Neural cell (in vitro differentiated cells): ENCODE data around the gene CNKSR2. TPM values are rescaled to one million over a fixed set of nuclear protein-coding genes. Genes with fewer than 3 reads are reported as not detected.

Experiments
- H2AFZ ChIP-seq: fragments of 200-600, 300-800 bp; sonication (generic), shearing (Covaris generic); 2 replicates; pipeline ENCODE4 v1.6.0; 2014; ENCODE audit warnings: low read depth, mild to moderate bottlenecking, antibody characterized with exemption, low read length, moderate library complexity
- H3F3A ChIP-seq: fragments of 200-600 bp; shearing (Covaris generic); 2 replicates; pipeline ENCODE4 v1.6.1; 2016; ENCODE audit warnings: mild to moderate bottlenecking, moderate library complexity, mixed read lengths, antibody characterized with exemption, low read length; ENCODE audit not compliant: insufficient read depth, poor library complexity, severe bottlenecking
- H3K27ac ChIP-seq: fragments of 200-600, 300-800 bp; sonication (generic), shearing (Covaris generic); 2 replicates; pipeline ENCODE4 v1.5.1; 2014; ENCODE audit warnings: mild to moderate bottlenecking, low read length, moderate library complexity
- H3K27me3 ChIP-seq: fragments of 300-800, 200-600 bp; sonication (generic), shearing (Covaris generic); 2 replicates; pipeline ENCODE4 v1.6.0; 2014; ENCODE audit warnings: mild to moderate bottlenecking, low read depth, low read length, moderate library complexity; ENCODE audit not compliant: insufficient read depth
- H3K36me3 ChIP-seq: fragments of 300-800, 200-600 bp; sonication (generic), shearing (Covaris generic); 2 replicates; pipeline ENCODE4 v1.5.1; 2014; ENCODE audit warnings: mild to moderate bottlenecking, antibody characterized with exemption, low read length, moderate library complexity; ENCODE audit not compliant: insufficient read depth
- H3K4me2 ChIP-seq: fragments of 300-800, 200-600 bp; sonication (generic), shearing (Covaris generic); 2 replicates; pipeline ENCODE4 v1.6.0; 2014; ENCODE audit warnings: mild to moderate bottlenecking, low read length
- H3K4me3 ChIP-seq: fragments of 300-800, 200-600 bp; sonication (generic), shearing (Covaris generic); 2 replicates; pipeline ENCODE4 v1.5.1; 2014; ENCODE audit warnings: mild to moderate bottlenecking, low read length, moderate library complexity
- H3K79me2 ChIP-seq: fragments of 200-600 bp; shearing (Covaris generic); replicated peaks from 2 replicates; pipeline ENCODE4 v1.6.0; 2014; ENCODE audit warnings: mild to moderate bottlenecking, low read length, moderate library complexity; ENCODE audit not compliant: insufficient read depth
- H3K9ac ChIP-seq: fragments of 300-800, 200-600 bp; sonication (generic), shearing (Covaris generic); 2 replicates; pipeline ENCODE4 v1.6.1; 2016; ENCODE audit warnings: mild to moderate bottlenecking, low read length, mixed read lengths
- H3K9me2 ChIP-seq: fragments of 200-600 bp; shearing (Covaris generic); 2 replicates; pipeline ENCODE4 v1.6.1; 2016; ENCODE audit warnings: mild to moderate bottlenecking, low read length, mixed read lengths; ENCODE audit not compliant: insufficient read depth
- H3K9me3 ChIP-seq: fragments of 200-600, 300-800 bp; sonication (generic), shearing (Covaris generic); 2 replicates; pipeline ENCODE4 v1.6.1; 2016; ENCODE audit warnings: mild to moderate bottlenecking, mixed run types, low read length, moderate library complexity, mixed read lengths
- H4K20me1 ChIP-seq: fragments of 200-600 bp; shearing (Covaris generic); 2 replicates; pipeline ENCODE4 v1.6.1; 2016; ENCODE audit warnings: mild to moderate bottlenecking, mixed run types; ENCODE audit not compliant: insufficient read depth
- CTCF ChIP-seq: fragments of 450-650 bp; IDR thresholded peaks from 2 replicates; pipeline ENCODE4 v1.5.1; 2014; ENCODE audit warnings: antibody characterized with exemption, mild to moderate bottlenecking, moderate library complexity; ENCODE audit not compliant: poor library complexity, severe bottlenecking
- EP300 ChIP-seq: fragments of 450-650 bp; conservative IDR thresholded peaks from 2 replicates; pipeline ENCODE4 v1.6.1; 2014; ENCODE audit warnings: antibody characterized with exemption, mild to moderate bottlenecking, moderate library complexity; ENCODE audit not compliant: poor library complexity, severe bottlenecking
- EZH2 ChIP-seq: fragments of 200-600, 300-800 bp; shearing (Covaris generic), sonication (generic); IDR thresholded peaks from 2 replicates; pipeline ENCODE4 v1.6.1; 2014; ENCODE audit warnings: antibody characterized with exemption, low read length, borderline replicate concordance, mild to moderate bottlenecking; ENCODE audit not compliant: insufficient read depth, poor library complexity, severe bottlenecking
- MXI1 ChIP-seq: fragments of 450-650 bp; conservative IDR thresholded peaks from 2 replicates; pipeline ENCODE4 v1.6.1; 2014; ENCODE audit warnings: antibody characterized with exemption, mild to moderate bottlenecking; ENCODE audit not compliant: poor library complexity, severe bottlenecking
- POLR2AphosphoS5 ChIP-seq: IDR thresholded peaks from 2 replicates; pipeline ENCODE4 v1.6.1; 2012
- RAD21 ChIP-seq: fragments of 450-650 bp; conservative IDR thresholded peaks from 2 replicates; pipeline ENCODE4 v1.6.1; 2014; ENCODE audit warnings: antibody characterized with exemption, mild to moderate bottlenecking, moderate library complexity
- REST ChIP-seq: IDR thresholded peaks from 2 replicates; pipeline ENCODE4 v1.6.1; 2012; ENCODE audit warnings: borderline replicate concordance
- SMC3 ChIP-seq: fragments of 450-650 bp; conservative IDR thresholded peaks from 2 replicates; pipeline ENCODE4 v1.6.1; 2014; ENCODE audit warnings: antibody characterized with exemption, mild to moderate bottlenecking, moderate library complexity; ENCODE audit not compliant: poor library complexity
- TAF1 ChIP-seq: IDR thresholded peaks from 2 replicates; pipeline ENCODE4 v1.6.1; 2012; ENCODE audit warnings: low read depth
- polyA plus RNA-seq: library from polyadenylated mRNA; depleted of rRNA; stranded (reverse); fragments of >200 nt; gene quantifications from 2 replicates; pipeline ENCODE4 v1.2.3, GENCODE V29; 2014

Gene CNKSR2
- polyA plus RNA-seq, 1 donor from 2014 or later: 31.1 TPM

- H3K9ac ChIP-seq: no peak overlapping the region
- no peak overlapping the region for H2AFZ ChIP-seq
- no peaks in the 10 kb centered on the region for H3K36me3 ChIP-seq
- no peaks in the 10 kb centered on the region for H3F3A ChIP-seq
- H3K9me2 ChIP-seq: no peaks in the 10 kb centered on the region
- H3K4me2 ChIP-seq: no peak overlapping the region
- H4K20me1 ChIP-seq: no peaks in the 10 kb centered on the region
- H3K4me3 ChIP-seq: no peak overlapping the region
- no peak overlapping the region for H3K27ac ChIP-seq
- H3K79me2 ChIP-seq: no peaks in the 10 kb centered on the region
- H3K9me3 ChIP-seq: no peaks in the 10 kb centered on the region
- no peaks in the 10 kb centered on the region for H3K27me3 ChIP-seq
- TF ChIP-seq MXI1 (no peak), TAF1 (no peak), EP300 (no peak), SMC3 (no peak), EZH2 (no peak), POLR2AphosphoS5 (no peak), REST (no peak), CTCF (no peak), RAD21 (no peak)
Observed at GRCh38 chrX:21355831-21356230, 18.4 kb upstream of the CNKSR2 start.

GRCh38 chrX:21369613-21370012, 4.6 kb upstream of the CNKSR2 start:
- Histone ChIP-seq H3K27ac (no peak overlapping the region), H3K36me3 (no peaks in the 10 kb centered on the region), H3K9me3 (no peaks in the 10 kb centered on the region), H3K79me2 (no peaks in the 10 kb centered on the region), H3F3A (no peaks in the 10 kb centered on the region), H2AFZ (no peak overlapping the region), H4K20me1 (no peaks in the 10 kb centered on the region), H3K27me3 (no peaks in the 10 kb centered on the region), H3K4me3 (no peak overlapping the region), H3K9me2 (no peaks in the 10 kb centered on the region), H3K9ac (no peak overlapping the region), H3K4me2 (no peak overlapping the region)
- TF ChIP-seq RAD21 (no peak), POLR2AphosphoS5 (no peak), EP300 (no peak), TAF1 (no peak), REST (no peak), MXI1 (no peak), SMC3 (no peak), EZH2 (no peak), CTCF (no peak)
